GM21825 (cell line): ENCODE results near the gene AP1S3.
A peak's percentile ranks its signal among the peaks of the same experiment; 100 is the strongest.
"Not testable (repeated sequence)": the region's sequence is repeated elsewhere in the genome, so short reads cannot be mapped to it uniquely, and the experiment has no call there.

Source experiments
- ATAC-seq: cut with Tn5 transposase; IDR thresholded peaks from one replicate; pipeline ENCODE4 v1.9.1; 2021; ENCODE audit warnings: mild to moderate bottlenecking, moderate library complexity; ENCODE audit not compliant: unreplicated experiment

AP1S3 gene

DNA sequence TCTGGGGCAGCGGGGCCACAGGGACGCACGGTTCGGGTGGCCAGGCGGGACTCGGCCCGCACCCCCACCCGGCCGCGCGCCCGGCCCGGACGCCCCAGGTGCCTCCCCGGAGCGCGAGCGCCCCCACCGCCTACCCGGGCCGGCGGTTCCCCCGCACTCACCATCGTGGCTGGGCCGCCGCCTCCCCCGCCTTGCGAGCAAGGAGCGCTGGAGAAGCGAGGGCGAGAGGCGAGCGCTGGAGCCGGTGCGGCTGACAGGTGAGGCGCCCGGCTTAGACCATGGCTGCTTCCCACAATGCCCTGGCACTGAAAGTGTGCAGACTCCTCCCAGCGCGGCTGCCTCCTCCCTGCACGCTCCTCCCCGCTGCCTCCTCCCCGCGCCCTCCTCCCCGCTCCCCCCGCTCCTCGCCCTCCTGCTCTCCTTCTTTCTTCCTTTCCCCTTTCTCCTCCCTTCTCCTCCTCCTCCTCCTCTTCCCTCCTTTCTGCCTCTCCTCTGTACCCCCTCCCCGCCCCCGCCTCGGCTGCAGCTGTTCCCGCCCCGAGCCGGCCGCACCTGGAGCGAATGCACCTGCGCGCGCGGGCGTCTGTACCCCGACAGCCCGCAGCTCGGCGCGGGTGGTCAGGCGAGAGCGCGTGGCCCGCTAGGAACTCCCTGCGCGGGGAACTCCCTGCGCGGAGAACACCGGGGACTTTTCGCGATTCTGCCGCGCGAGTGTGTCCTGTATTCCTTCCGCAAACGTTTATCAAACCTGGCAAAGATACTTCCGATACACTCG is at the start of gene AP1S3:
Gene AP1S3, minus strand, starts transcription at position 296 of the 775 bp plus-strand sequence. Its CDS starts 132 bp downstream, at position 164.
- ATAC-seq: peak; percentile 64

DNA sequence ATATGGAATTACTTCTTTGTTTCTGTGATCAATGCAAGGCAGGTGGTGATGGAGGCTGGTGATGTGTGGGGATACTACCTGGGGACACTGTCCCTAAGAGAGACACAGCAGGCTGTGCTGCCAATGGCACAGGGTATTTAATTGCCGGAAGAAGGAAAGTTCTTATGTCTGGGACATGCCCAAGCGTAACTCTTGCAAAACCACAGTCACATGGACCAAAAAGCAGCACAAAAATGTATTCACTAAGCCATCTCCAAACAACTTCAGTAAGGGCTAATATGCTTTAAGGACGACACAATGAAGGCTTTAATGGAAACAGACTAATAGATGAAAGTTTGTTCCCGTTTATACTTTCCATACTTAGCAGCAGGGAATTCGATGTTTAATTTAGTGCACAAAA is 49.7 kb upstream of the AP1S3 start:
- no peak for ATAC-seq

DNA sequence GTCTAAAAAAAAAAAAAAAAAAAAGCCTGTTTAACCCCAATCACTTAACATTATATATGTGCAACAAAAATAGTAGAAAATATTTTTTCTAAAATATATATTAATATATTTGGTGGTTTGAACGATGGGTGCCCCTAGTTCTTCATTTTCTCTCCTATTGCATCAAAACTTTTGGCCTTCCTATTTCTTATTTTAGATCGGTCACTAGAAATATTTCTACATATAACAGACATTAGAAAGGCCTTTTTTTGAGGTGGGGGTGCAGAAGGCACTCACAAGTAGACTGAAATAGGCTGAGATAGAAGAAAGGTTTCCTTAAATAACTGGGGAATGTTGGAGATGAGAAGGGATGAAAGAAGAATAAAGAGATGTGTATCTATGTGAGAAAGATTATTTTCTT is 49.3 kb upstream of the AP1S3 start:
- ATAC-seq: no peak

DNA sequence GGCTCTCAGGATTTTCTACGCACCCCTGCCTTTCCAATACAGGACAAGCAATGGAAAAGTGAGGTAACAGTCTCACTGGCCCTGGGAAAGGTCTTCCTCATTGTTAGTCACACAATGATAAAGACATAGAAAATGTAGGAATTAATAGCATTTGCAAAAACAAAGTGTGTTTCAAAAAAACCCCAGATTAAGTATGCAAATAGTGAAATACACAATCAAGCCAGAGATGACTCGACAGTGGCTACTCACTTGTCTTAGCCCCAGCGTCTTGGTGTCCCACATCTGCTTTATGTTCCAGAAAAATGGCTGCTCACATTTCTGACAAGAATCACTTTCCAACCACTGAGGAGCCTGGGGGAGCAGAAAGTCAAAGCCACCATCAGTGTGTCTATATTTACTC is 47.0 kb upstream of the AP1S3 start:
- ATAC-seq: peak; percentile 74

DNA sequence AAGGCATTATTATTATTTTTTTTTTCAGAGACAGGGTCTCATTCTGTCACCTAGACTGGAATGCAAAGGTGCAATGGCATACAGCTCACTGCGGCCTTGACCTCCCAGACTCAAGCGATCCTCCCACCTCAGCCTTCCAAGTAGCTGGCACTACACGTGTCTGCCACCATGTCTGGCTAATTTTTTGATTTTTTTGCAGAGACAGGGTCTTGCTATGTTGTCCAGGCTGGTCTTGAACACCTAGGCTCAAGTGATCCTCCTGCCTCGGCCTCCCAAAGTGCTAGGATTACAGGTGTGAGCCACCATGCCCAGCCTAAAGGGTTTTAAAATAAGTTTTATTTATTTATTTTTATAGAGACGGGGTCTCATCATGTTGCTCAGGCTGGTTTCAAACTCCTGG is 45.3 kb upstream of the AP1S3 start:
- no peak for ATAC-seq

DNA sequence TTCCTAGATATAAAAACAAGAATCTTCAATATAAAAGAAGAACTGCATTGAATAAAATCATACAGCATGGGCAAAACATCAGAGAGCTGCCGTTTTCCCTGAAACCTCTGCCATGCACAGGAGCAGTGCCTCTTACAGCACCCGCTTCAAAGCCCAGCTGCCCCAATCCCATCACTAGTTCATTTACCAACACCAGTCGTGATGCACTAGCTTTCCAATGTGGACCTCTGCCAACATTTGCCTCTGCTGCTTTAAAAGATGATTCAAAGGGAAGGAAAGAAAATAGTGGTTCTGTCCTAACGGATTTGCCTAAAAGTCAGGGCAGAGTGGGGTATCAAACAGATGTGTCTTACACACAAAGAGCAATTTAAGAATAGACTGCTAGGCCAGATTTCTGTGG is 43.4 kb upstream of the AP1S3 start:
- no peak for ATAC-seq

DNA sequence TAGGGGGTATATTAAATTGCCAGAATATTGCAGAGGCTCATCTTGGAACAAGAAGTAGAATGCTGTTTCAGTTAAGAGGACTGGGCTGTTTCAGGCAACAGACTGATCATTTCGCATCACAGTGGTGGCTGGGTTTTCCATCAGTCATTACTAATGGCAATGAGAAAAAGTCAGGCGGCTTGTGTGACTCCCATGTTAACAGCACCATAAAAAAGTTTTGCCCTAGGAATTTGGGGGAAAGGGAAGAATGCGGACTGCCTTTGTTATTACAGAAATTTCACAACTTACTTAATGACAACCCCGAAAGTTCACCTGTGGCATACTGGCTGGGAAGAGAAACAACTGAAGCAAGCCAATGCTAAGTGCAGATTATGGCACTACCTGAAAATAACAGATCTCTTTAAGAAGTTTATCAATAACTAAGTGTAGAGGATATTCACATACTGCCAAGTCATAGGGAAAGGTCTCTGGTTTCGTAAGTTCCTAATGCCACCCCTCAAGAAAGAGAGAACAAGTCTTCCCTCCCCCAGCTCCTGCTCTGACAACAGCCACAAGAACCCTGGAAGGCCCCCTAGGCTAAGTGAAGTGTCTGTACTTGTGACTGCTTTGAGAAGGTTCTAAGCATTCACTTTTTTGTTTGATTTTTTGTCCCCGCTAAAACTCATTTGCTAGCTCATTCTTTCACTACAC is 40.5 kb upstream of the AP1S3 start:
- peak; percentile 62 for ATAC-seq

DNA sequence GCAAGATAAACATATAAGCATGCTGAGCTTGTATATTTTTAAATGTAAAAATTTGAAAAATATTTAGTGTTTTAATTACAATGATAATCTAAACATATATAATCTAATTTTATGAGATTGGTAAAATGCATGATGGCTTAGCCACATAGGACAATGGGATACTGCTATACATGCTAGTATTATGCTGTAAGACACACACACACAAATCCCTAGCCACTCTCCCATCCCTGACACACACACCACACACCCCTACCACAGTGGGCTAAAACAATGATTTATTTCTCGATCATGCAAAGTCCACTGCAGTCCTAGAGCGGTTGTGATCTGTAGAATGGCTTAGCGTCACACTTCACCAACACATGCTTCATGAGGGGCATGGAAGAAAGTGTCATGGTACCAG is 36.3 kb upstream of the AP1S3 start:
- no peak for ATAC-seq

DNA sequence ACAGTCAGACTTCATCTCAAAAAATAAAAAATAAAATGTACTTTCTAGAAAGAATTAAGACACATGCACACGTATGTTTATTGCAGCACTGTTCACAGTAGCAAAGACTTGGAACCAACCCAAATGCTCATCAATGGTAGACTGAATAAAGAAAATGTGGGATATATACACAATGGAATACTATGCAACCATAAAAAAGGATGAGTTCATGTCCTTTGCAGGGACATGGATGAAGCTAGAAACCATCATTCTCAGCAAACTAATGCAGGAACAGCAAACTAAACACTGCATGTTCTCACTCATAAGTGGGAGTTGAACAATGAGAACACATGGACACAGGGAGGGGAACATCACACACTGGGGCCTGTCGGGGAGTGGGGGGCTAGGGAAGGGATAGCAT is 35.4 kb upstream of the AP1S3 start:
- ATAC-seq: not testable (repeated sequence)

DNA sequence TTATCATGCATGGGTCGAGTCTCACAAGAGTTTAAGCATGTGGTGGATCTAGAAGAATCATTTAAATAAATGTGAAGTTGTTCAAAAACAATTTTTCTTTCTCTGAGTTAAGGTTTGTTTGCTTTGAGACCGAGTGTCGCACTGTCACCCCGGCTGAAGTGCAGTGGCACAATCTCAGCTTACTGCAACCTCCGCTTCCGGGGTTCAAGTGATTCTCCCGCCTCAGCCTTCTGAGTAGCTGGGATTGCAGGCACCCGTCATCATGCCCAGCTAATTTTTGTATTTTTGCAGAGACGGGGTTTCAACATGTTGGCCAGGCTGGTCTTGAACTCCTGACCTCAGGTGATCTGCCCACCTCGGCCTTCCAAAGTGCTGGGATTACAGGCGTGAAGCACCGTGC is 34.3 kb upstream of the AP1S3 start:
- ATAC-seq: not testable (repeated sequence)

DNA sequence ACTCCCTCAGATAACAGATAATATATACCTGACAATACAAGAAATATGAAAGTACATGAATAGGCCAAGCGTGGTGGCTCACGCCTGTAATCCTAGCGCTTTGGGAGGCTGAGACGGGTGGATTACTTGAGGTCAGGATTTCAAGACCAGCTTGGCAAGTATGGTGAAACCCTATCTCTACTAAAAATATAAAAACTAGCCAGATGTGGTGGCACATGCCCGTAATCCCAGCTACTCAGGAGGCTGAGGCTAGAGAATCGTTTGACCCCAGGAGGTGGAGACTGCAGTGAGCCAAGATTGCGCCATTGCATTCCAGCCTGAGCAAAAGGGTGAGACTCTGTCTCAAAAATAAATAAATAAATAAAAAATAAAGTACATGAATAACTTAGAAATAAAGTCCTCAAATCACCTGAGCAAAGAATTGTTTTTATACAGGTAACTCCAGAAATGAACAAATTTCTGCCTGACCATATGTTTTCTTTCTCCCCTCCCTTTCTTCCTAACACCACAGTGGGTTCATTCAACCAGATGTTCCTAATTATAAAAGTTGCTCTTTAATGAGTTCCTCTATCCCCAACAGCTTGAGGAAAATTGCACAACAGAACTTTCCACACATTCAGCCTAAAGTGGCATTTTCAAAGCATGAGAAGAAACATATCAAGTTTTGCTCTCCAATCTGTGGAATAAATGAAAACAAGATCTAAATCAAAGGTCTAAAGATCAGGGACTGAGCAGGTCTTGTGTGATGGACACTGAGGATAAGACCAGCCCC is 33.6 kb upstream of the AP1S3 start:
- ATAC-seq: no peak

DNA sequence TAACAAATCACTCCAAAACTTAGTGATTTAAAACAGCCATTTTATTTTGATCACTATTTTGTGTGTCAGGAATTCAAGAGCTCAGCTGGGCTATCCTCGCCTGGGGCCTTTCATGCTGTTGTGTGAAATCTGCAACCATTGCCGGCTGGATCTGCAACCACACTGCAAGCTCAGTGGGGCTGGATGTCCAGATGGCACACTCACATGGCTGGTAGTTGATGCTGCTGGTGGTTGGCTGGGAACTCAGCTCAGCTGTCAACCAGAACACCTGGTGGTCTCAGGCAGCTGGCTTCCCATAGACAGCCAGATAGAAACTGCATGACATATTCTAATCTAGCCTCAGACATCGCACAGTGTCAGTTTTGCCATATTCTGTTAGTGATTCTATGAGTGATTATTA is 30.6 kb upstream of the AP1S3 start:
- no peak for ATAC-seq

DNA sequence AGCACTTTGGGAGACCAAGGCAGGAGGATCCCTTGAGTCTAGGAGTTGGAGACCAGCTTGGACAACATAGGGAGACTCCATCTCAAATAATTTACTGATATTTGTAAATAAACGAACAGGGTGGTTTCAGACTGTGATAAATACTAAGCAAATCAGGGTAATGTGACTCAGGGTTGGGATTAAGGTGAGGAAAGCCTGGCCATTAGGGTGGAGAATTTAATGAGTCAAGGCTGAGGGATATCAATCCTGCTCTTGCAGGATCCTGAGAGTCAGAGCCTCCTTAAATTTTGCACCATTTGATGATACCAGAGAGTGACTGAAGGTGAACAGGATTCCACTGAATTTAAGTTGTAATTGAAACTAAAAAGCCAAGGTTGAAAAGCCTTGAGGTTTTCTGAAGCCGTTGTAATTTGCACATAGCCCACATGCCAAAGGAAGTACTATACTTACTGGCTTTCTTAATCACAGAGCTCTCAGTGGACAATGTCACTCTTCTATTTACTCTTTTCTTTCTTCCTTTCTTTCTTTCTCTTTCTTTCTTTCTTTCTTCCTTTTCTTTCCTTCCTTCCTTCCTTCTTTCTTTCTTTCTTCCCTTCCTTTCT is 28.6 kb upstream of the AP1S3 start:
- ATAC-seq: no peak

DNA sequence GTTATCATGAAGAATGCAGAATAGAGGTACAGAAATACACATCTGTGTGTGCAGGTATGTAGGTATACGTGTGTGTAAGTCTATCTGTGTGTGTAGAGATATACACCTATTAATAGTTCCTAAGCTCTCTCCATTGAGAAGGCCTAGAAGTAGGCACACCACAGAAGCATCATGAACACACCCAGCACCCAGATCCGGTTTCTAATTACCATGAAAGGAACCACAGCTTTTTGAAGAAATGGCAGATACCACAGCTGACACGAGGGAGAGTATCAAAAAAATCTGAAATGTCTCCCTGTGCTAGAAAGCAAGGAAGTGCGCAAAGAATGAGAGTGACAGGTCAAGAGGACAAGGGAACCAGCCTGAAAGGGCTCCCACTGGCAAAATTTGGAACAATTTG is 27.7 kb upstream of the AP1S3 start:
- ATAC-seq: no peak

DNA sequence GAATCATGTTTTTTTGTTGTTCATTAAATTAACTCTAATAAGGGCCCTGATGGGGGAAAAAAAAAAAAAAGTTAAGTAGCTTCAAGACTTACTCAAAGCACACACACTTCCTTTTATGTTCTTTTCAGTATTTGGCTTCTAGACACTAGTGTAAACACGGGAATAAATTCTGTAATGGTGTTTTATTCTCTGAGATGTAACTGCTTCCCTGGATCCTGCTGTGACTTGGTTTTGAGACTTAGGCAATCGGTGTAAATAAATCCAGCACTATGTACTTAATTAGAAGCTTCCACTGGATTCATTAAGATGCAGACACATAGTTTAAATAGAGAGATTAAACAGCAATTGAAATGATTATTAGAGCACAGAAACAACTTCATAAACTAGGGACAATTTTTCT is 26.1 kb upstream of the AP1S3 start:
- ATAC-seq: no peak

DNA sequence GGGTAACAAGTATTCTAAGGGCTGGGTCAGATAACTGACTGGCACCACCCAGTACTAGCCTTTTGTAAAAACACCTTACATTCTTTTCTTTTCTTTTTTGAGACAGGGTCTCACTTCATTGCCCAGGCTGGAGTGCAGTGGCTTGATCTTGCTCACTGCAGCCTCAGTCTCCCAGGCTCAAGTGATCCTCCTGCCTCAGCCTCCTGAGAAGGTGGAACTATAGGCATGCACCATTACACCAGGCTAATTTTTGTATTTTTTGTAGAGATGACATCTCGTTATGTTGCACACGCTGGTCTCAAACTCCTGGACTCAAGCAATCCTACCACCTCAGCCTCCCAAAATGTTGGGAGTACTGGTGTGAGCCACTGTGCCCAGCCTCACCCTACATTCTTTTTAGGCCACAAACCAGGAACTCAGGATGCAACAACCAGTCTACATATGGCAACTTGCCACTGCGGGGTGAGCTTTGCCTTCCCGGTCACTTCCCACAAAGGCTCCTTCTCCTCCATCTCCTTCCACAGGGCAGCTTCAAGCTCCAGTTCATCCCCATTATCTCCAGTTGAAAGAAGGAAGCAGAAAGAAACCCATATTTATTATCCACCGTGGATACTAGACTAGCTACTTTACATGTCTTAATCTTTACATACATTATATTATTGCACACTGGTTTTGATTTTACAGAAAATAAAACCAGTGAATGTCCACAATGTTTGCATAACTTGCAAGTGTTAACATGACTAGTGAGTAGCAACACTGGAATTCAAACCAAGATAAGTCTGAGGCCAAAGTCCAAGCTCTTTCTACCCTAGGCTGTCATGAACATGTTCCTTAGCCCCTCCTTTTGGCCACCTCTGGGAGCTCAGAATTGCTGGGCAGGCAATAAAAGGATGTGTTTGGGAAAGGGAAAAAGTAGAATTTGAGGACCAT is 23.7 kb upstream of the AP1S3 start:
- ATAC-seq: no peak

DNA sequence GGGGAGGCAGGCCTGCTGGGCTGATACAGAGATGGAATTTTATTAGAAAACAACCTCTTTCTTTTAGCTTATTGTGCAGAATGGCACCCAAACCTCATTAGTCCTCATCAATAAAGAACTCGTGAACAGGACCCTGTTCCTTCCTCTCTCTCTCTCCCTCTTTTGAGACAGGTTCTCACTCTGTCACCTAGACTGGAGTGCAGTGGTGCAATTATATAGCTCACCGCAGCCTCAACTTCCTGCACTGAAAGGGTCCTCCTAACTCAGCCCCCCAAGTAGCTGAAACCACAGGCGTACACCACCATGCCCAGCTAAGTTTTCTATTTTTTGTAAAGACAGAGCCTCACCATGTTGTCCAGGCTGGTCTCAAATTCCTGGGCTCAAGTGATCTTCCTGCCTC is 21.7 kb upstream of the AP1S3 start:
- ATAC-seq: no peak

DNA sequence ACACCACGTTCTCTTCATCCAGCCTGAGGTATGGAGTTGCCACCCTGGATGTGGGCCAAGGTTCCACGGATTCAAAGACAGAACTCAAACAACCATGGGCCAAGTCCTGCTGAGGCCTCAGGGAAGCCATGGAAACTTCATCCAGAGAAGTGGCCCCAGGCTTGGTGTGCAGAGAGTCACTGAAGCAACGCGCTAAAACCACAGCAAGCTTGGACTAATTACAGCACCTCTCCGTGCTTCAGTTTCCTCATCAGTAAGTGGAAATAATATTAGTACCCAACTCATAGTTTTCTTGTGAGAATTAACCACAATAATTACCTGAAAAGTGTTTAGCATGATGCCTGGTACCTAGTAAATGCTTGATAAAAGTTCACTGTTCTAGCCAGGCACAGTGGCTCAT is 19.2 kb upstream of the AP1S3 start:
- ATAC-seq: no peak

DNA sequence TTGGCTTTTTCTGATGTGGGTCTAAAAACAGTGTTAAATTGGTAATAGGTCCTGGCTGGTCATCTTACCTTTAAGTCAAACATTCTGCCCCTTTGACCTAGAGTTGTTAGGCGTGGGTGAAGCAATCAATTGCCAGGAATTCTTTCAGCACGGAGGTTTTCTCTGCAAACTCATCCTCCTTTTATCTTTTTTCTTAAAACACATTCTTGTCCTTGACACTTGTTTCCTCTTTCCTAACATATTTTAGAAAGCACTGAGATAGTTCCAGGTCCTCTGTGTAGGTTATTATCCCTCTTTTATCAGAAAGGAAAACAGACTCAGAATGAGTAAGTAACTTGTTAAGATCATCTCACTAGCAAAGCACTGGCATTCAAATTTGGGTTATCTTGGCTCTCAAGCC is 18.6 kb upstream of the AP1S3 start:
- no peak for ATAC-seq

DNA sequence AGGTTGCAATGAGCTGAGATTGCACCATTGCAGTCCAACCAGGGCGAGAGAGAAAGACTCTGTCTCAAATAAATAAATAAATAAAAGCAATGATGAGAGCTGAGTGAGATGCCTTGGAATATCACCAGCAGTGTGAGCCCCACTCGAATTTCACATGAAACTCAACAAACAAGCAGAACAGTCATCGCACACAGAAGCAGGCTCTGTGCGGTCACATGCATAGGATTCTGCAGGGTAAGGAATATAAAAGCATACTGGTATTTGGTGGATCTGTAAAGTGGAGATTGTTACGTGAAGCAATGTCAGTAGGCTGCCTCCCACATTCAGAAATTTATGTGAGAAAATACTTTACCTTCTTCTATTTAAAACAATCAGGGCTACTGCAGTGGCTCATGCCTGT is 18.0 kb upstream of the AP1S3 start:
- ATAC-seq: no peak
